OCI-M2 (cell line): Measurements from ENCODE around the gene JUNB.

ENCODE experiments used
- DNase-seq: peaks from one replicate; lab custom pipeline; 2025; ENCODE audit not compliant: unreplicated experiment; lab: John Stamatoyannopoulos, UW

Gene JUNB

DNA sequence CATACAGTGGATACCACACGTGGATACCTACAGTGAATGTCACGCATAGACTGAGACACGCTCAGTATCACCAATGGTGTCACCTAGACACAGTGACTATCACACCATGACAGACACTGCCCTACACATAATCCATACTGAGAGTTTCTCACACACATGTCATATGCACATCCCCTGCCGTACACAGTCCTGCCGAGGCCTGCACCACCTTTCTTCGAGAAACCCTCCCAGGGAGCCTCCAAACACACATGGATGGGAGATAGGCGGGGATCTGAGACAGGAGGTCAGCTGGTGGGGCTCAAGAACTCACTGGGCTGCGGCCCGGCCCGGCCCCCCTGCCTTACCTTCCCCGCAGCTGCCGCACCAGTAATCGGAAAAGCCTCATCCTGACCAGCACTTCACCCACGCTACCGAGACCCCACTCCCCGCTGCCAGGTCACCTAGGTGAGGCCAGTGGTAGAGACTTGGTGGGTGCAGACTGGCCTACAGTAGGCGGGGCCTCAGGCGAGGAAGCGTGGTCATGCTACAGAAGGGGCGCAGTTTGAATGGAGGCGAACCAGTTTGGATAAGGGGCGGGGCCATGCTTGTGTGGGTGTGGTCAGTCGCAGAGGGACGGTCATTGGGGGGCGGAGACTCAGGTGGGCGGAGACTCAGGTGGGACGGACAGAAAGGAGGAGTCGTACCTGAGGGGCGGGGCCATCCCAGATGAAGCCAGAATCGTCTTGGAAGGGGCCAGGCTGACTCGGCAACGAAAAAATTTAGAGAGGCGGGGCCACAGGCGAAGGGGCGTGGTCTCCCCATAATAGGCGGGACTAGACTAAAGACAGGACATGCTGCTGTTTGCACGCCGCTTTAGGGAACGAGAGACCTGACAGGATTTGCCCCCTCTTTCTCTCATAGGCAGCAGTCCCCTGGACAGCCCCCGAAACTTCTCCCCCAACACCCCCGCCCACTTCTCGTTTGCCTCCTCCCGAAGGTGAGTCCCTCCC lies 49.1 kb downstream of the JUNB start:
- no peak for DNase-seq

DNA sequence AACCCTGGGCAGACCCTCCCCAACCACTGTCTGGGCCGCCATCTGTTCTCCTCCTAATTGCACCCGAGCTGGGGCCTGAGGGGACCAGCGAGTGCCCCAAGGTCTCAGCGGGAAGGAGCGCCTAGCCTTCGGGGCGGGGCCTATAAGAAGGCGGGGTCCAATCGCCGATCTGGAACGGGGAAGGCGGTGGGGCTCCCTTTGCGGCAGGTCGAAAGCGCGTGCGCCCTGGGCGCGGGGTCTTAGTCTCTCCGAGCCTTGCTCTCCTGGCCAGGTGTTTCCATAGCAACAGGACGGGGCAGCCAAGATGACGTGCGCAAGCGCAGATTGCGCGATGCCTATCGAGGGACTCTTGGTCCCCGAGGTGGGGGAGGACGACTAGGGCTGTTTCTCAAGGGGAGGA lies 49.8 kb downstream of the JUNB start:
- DNase-seq: no peak

DNA sequence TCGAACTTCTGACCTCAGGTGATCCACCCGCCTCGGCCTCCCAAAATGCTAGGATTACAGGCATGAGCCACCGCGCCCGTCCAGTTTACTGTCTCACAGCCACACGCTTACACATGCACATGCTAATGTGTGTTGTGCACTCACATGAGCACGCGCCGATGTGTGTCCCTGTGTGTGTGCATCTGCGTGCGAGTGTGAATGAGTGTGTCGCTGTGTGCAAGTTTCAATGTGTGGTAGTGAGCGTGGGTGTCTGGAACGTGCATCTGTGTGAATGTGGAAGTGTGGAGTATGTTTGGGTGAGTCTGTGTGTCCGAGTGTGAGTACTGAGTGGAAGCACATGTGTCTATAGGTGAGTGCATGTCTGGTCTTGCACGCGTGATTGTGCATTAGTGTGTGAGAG lies 51.2 kb downstream of the JUNB start:
- no peak for DNase-seq
